UCSD-AML1 (cell line): ENCODE data around the gene PAH.
"Not testable (repeated sequence)": the region's sequence is repeated elsewhere in the genome, so short reads cannot be mapped to it uniquely, and the experiment has no call there.

Source experiments
- DNase-seq: peaks from one replicate; lab custom pipeline; 2025; ENCODE audit not compliant: unreplicated experiment; lab: John Stamatoyannopoulos, UW

Gene PAH

DNA sequence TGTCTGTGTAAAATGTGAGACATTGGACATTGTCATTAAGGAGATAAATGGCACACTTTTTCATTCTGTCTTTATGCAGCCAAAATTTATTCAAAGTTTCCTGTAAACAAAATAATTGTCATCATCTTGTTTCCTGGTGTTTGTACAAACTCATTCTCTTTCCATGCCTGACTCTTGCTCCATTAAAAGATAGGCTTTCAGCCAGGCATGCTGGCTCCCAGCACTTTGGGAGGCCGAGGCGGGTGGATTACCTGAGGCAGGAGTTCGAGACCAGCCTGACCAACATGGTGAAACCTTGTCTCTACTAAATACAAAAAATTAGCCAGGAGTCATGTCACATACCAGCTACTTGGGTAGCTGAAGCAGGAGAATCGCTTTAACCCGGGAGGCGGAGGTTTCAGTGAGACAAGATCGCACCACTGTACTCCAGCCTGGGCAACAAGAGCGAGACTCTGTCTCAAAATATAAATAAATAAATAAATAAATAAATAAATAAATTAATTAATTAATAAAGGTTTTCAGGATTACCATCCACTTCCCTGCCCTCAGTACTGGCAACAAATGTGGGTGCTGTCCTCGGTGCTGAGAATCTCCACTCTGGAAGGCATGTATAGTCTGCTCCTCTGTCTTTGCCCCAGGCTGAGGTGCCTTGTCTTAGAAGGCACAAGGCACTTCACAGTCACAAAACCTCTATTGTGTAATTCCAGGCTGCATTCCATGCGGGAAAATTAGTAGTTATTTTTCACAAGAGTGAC, 83.2 kb downstream of the PAH start:
- no peak for DNase-seq

DNA sequence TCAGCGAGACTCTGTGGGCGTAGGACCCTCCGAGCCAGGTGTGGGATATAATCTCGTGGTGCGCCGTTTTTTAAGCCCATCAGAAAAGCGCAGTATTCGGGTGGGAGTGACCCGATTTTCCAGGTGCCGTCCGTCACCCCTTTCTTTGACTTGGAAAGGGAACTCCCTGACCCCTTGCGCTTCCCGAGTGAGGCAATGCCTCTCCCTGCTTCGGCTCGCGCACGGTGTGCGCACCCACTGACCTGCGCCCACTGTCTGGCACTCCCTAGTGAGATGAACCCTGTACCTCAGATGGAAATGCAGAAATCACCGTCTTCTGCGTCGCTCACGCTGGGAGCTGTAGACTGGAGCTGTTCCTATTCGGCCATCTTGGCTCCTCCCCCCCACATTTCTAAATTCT, 84.2 kb downstream of the PAH start:
- not testable (repeated sequence) for DNase-seq

DNA sequence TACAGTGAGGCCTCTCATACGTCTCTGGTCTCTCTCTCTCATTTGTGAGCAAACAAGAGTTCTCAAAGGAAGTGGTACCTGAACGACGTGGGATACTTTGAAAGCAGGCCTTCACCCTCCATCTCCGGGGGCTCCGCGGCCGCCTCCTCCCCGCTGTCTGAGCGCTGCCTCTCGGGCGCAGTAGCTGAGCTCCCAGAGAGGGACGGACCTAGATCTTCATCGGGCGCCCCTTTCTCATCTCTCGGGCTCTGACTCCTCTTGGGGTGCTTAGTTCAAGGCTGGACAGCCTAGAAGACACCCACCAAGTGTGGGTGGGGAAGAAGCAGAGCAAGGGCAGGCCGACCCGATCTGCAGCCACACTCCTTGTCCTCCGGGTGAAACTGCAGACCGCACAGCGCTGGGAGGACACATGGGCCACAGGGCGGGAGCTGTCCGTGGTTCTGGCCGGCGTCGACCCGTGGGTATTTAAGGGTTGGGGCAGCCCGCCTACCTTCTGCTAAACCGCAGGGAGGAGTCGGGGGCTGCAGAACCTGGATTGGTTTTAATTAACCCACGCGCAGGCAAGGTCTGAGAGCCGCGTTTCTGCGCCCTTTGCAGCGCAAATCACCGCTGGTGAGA, 92.7 kb downstream of the PAH start:
- DNase-seq = no peak

DNA sequence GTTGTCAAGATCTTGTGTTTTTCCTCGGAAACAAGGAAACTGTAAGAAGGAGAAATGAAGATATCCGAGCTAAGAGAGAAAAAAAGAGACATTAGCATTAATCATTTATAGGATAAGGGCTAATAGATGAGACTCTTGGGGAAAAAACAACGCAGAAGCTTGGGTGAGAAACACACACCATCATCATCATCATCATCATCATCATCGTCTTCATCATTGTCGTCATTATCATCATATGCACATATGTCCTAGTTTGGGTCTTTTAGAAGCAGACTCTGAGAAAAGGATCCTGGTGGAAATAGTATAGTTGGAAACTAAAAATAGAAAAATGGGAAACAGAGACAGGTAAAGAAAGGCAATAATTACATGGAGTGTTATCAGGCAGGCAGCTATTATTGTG, 95.9 kb downstream of the PAH start:
- DNase-seq = no peak

DNA sequence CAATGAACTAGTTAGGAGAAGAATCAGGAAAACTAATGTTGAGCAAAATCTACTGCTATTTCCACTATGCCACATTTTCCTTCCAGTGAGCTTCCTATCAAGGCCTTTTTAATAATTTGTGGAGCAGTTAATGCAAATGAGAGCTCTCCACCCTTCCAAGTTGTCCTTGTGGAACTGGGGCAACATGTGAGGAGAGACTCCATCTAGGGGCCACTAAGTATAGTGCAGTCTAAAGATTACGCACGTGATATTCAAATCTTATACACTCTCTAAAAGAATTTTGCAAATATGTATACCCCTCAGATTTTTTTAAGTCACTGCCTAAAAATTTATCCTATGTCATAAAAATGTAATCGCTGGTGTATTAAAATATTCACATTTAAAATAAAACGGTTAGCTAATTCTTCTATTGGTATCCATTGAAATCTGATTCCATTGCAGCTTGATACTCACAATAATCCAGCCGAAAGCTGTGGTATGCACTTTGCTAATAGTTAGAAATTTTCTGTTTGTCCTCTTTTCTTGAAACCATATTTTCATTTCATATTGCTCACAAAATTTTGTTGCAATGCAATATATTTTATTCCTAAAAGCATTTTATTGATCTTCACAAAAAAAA, 100.1 kb downstream of the PAH start:
- DNase-seq = no peak

DNA sequence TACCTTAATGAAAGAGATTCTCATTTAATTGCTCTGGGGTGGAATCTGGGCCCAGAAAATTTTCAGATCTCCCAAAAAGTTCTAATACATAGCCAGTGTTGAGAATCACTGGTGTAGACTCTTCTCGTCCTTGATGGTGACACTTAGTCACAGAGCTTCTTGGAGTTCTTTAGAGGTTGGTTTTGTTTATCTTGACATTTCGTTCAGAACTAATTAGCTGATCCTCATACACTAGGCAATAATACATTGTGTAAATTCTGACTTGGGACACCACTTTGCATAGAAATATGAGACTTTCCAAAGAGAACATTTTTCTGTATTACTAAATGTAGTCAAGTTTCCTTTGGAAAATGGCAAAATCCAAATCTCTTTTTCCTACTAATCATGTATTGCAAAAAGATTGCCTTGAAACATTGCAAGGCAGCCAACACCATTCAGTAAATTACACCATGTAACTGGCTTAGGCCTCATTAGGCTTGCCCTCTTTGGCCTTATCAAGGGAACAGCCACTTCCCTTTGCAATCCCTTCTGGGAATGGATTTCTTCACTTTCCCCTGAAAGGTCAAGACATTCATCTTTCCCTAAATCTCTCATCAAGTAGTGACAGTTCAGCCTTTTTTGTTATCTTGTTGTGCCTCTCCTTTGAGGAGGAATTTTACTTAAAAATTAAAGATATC, 102.2 kb downstream of the PAH start:
- DNase-seq = no peak

DNA sequence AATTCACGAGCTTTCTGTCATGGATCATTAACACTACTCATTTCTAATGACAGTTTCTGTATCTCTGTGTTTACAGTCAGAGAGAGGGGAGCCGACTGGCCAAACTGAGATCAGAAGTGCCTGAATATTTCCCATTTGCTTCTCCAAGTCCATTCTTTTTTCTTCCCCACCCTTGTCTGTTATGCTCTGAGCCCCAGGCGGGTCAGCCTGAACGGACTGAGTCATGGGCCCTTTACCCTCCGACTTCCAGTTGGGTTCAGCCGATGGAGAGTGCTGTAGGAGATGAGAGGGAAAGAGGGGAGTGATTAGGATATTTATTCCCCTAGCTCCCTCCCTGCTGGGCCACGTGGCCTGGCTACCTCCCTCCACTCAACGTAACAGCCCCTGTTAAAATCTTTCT, 104.7 kb downstream of the PAH start:
- no peak for DNase-seq

DNA sequence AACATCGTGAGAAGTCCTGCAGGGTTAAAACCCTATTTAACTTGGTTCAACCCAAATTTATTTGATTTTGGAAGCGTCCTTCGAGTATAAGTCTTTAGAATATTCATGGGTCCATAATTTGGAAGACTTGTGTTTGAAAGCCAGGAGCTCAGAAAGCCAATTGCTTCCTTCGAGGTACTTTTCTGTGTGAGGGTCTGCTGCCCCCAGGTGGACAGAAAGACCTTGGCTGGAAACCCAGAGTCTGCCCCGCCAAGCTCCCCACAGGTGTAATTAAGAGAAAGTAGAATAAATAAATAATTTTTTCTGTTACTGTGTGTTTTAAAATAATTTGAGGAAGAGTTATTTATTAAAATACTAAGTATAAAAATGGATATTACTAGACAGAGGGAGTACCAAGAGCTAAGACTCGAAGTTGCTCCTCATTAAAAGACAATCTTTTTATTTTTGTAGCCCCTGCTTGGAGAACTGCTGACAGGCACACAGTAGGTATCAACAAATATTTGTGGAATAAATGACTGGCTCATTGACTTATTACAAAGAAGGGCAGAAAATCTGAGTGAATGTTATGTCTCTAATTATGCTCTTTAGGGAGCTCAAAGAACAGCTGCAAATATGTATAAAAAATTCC, 105.8 kb downstream of the PAH start:
- DNase-seq = no peak

DNA sequence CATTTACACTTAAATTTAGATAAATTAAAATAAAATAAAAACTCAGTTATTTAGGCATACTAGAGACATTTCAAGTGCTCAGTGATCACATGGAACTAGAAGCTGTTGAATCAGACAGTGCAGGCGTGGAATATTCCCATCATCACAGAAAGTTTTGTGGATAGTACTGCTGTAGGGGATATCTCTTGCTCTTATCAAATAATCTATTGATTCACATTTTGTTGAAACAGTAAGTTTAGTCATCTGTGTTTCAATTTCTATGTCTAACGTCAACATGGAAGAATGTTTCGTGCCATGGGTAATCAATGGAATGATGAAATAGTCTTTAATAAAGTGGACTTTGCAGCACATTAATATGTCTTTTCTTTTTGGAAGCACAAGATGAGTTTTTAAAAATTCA, 108.6 kb downstream of the PAH start:
- no peak for DNase-seq

DNA sequence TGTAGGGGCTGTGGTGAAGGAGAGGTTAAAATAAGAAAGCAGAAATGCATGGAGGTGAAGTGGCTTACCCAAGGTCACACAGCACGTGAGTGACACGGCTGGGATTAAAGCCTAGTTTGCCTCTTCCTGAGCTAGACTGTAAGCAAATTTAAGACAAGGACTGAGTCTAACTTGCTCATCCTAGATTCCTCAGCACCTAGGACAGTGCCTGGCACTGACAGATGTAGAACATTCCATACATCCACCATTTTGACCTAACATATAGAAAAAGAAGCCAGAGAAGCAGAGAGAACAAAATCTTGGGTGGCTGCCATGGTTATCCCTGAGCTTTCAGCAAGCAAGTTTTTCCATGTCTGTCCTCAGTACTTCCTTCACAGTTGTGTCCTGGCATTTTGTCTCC, 110.5 kb downstream of the PAH start:
- DNase-seq = no peak

DNA sequence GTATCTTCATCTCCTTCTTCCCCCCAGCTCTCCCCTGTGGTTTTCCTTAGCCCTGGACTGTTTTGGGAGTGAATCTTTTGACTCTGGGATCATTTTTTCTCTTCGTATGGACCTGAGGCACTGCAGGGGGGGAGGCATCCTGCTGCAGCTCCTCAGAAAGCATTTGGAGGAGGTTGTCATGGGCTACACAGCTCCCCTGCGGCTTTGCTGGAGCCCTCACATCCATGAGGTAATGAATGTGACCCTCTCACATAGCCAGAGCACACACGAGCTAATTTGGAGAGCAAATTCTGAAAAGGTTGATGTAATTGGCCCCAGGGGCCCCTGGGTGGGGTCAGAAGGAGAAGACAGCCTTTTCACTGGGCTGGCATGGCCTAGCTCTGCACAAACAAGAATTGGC, 110.9 kb downstream of the PAH start:
- DNase-seq = no peak

DNA sequence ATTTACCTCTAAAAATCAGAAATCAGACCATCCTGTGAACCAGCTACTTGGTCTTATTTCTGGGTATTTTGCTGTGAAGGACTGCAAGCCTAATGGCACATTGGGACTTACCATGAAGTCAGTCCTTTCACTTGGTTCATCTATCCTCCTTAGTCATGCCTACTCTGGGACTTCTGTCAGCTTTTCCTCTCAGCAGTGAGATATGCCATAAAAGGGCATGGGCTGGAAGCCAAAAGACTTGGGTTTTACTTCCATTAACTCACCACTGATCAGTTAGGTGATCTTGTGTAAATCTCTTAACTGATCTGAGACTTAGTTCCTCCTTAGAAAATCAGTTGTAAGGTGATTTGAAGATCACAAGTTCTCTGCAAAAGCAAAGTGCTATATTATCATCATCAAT, 116.5 kb downstream of the PAH start:
- no peak for DNase-seq

DNA sequence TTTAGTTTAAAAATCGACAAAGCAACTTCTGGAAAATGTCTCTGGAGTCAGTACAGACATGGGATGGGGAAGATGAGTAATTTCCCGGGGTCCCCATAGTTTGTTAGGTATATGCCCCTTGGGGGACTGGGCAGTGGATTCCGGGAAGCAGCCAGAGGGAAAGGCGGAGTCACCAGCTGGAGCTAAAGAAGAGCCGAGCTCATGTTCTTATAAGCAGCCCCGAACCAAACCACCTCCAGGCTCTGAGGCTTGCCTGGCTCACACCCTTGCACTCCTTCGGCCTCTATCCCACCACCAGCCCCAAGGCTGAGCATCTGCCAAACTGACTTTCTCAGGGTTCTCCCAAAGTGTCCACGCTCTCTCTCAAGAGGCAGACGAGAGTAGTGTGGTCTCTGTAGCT, 117.8 kb downstream of the PAH start:
- DNase-seq = no peak

DNA sequence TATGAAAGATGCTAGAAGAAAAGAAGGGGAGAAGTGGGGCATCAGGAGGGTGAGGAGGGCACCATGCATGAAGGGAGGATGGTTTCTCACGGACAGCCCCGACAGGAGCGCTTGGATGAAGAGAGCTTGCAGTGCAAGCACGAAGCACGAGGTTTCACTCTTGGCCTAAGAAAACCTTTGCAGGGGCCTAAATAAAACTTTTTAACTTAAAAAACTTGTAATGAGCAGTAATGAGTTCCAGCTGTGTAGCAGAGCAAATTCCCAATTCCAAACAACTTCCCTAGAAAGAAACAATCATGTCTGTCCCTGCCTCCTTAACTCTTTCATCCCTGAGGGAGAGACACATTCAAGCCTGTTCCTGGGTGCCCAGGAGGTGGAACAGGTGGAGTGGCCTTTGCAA, 119.5 kb downstream of the PAH start:
- DNase-seq = no peak

DNA sequence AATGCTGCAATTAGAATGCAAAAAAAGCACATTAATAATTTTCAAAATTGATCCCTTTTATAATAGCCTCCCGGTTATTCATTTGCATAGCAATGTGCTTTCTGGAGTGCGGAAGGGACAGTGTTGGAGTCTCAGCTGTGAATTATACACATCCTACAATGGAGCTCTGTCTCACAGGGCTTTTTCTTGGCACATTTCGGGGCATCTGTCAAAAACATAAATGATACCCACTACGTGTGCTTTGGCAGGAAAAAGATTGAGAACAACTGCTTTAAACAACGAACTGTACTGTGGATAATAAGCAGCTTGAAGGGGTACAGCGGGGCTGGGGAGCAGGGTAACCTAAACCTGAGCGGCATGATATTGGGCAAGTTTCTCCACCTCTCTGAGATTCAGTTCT, 123.1 kb downstream of the PAH start:
- DNase-seq = no peak
